NAMALWA (cell line): ENCODE results near the gene VAC14.
"Not testable (repeated sequence)": the region's sequence is repeated elsewhere in the genome, so short reads cannot be mapped to it uniquely, and the experiment has no call there.

ENCODE experiments used
- DNase-seq: peaks from one replicate; pipeline ENCODE4 v3.0.0-alpha.2; 2015; ENCODE audit warnings: low spot score

Gene VAC14

DNA sequence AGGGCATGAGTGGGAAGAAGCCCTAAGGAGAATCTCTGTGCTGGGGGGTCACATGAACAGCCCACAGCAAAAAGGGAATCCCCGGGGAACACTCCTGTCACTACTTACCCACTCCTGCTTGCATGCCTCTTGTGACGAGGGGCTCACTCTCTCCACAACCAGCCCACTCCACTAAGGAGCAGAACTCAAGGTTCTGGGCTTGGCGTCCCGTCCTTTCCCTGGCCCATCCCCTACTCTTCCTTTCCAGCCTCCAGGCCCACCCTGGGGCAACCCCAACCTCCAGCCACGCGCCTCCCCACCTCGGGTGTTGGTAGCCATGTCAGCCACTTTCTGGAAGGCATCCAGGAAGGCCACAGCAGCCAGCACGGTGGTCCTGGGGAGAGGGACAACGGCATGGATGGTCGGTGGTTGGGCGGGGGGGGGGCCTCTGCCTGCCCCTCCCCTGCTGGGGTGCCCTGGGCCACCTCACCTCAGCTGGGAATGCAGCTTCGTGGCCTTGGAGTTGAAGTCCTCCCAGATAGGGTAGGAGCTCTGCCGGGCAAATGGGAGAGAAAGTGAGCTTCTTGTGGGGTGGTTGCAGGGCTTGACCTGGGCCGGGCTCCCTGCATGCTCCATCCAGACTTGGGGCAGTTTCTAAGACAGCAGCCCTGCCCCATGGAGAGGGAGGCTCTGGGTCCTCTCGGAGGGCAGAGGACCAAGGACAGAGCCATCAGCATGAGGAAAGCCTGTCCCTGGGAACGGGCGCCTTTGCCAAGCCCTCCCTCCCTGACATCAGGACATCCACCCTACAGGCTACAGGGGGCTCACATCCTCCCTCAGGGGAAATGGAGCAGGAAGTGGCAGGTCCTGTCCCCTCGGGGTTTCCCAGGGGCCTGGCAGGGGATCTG, 120.2 kb downstream of the VAC14 start:
- DNase-seq = no peak

GRCh38 chr16:70679671-70680494, 121.1 kb downstream of the VAC14 start:
- peak; percentile 35 for DNase-seq

- DNase-seq = no peak
These were observed 121.9 kb downstream of the VAC14 start for GRCh38 chr16:70678898-70679670.

GRCh38 chr16:70678121-70678897, 122.6 kb downstream of the VAC14 start:
- DNase-seq = no peak

GRCh38 chr16:70677499-70678120, 123.3 kb downstream of the VAC14 start:
- DNase-seq = no peak

GRCh38 chr16:70676675-70677498, 124.1 kb downstream of the VAC14 start:
- no peak for DNase-seq

DNA sequence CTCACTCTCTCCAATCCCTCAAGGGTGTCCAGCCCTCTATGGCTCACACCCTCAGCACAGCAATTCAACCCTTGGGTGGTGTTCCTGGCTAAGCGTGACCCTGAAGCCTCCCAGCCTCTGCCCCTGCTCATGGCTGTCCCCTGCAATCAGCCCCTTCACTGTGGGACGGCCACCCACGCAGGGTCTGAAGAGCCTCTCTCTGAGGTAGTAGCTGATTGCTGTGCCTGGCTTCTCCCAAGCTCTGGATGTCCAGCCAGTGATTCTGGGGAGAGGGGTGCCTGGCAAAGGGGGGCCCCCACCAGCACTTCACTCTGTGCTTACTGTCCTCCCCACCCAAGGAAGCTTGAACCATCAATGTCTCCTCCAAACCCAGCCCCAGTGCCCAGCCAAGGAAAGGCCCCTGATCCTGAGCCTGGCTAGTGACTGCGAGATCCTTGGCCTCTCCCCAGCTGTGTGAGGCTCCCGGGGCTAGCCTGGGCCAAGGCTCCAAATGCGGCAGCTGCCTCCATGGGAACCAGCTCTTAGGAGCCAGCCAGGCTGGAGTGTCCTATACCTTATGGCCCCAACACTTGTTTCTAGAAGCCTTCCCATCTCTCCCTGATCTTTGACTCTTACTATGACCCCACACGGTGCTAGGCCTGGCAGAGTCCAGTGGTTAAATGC, 125.0 kb downstream of the VAC14 start:
- no peak for DNase-seq

GRCh38 chr16:70674221-70675014, 126.5 kb downstream of the VAC14 start:
- DNase-seq = no peak

DNA sequence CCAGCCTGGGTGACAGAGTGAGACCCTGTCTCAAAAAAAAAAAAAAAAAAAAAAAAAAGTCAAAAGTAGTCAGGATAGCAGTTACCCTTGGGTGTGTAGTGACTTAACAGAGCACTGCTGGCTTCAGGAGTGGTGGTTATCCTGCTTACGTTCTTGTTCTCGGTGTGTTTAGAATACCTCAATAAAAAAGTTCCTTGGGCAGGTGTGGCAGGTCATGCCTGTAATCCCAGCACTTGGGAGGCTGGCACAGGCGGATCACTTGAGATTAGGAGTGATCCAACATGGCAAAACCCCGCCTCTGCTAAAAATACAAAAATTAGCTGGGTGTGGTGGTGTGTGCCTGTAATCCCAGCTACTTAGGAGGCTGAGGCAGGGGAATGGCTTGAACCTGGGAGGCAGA, 130.0 kb downstream of the VAC14 start:
- DNase-seq = not testable (repeated sequence)

DNA sequence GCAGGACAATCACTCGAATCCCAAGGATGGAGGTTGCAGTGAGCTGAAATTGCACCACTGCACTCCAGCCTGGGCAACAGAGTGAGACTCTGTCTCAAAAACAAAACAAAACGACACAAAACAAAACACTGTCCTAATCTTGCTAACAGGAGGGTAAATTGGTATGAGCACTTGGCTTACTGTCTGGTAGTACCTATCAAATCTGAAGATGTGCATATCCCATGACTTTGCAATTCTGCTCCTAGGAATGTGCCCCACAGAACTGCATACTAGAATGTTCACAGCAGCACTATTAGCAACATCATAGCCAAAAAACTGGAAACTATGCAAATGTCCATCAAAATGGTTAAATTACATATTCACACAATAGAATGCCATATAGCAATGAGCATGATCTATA, 130.8 kb downstream of the VAC14 start:
- no peak for DNase-seq

DNA sequence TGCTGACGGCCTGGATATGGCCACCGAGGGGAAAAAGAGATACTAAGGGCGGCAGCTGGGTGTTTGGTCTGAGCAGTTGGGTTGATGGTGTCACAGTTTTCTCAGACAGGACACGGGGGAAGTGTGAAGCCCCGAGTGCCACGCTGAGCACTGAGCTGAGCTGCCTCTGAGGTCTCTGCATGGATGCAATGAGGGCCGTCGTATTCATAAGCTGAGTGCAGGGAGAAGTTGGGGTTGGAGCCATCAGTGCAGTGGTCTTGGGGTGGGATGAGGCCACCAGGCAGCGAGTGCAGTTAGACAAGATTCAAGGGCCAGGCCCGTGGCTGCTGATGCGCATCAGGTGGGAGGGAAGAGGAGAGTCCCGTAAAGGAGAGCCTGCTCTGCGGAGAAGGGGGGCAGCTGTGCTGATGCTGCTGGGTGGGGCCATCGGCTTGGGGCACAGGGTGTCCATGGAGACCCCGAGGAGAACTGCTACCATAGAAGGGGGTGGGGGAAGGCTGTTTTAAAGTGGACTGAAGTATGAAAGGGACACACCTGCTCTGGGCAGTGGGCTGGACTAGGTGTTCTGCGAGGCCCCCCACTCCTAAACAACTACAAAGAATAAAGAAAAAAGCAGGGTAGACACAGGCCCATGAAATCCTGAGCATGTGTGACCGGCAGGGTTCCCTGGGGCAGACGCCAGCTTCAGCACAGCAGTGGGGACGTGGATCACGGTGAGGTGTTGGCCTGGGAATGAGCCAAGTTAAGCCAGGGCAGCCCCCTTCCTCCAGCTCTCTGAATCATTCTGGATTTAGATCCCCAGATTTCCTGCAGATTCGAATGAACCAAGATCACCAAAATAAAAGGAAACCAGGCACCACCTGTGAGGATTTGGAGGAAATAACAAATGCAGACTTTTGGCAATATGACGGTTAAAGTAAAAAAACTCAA, 134.9 kb downstream of the VAC14 start:
- no peak for DNase-seq

- no peak for DNase-seq
These were observed 135.8 kb downstream of the VAC14 start for GRCh38 chr16:70665113-70665694.

DNA sequence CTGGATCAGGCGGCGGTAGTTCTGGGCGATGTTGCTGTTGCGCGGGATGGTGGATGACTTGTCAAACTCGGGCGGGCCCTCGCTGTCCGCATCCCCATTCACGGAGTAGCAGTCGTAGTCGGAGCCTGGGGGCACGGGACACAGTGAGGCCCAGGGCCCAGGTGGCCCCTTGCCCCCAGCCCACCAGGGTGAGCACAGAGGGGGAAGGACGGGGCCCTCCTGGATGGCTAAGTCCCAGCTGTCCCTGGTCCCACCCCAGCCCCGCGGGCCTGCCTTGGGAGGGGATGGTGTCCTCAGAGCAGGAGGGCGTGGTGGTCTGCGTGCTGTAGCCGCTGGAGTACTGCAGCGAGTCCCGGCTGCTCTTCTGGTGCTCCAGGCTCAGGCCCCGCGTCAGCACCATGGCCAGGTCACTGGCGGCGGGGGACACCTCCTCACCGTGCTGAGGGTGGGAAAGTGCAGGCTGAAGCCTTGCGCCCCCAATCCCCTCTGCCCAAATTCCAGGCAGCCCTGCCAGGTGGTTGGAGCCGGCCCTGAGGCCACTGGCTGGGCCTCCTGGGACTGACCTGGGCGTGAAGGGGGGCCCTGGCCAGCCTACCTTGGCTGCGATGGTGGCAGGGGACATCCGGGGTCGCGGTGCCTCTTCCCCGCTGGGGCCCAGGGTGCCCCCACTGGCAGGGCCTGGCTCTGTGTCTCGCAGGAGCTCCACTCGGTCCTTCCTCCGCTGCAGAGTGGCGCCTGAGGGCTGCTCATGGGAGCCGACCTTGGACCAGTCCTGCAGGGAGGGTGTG, 136.4 kb downstream of the VAC14 start:
- no peak for DNase-seq

DNA sequence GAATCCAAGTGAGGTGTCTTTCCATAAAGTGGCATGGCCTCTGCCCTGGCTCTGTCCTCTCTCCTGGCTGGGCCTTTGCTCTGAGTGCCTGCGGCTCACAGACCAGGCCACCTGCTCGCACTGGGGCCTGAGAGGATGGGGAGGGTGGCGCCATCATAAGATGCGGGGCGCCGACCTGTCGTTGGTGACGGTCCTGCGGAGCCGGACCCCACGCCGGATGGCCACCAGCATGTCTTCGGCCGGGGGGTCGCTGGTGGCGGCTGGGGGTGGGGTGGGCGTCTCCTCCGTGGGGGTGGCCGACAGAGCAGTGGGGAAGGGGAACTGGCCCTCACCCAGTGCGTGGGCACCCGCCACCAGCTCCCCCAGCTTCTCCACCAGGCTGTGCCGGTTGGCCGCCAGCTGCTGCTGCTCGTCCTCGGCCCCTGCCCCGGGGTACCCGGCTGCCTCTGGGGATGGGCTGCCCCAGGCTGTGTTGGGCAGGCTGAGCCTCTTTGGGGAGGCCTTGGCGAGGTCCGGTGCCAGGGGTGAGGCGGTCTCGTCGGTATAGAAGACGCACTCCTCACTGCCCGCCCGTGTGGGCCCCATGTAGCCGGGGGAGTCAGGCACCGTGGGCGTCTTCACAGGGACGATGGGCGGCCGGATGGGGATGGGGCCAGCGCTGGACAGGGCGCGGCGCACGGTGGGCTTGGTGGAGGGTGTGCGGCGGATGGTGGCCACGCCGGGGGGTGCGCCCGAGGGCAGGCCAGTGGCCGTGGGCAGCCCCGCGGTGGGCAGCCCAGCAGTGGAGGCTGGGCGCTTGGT, 137.2 kb downstream of the VAC14 start:
- no peak for DNase-seq

DNA sequence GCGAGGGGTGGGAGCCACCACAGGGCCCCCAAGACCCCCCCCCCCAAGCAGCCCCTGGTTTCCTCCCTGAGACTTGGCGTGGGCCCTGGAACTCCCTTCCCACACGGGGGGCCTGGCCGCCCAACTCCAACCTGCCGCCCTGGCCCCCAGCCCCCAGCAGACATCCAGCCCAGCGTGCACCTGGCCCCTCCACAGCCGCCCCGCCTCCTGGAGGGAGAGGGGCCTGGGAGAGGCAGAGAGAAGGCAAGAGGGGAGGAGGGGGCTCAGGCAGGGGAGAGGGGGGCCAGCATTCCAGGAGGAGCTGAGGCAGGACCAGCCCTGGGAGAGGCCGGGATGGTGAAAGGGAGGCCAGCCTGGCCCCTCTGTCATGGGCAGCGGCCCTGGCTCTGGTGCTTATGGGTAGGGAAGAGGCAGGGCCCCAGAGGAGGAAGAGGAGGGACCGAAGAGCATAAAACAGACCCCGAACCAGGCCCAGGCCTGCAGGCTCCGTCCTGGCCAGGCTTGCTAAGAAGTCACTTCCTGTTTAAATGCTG, 137.9 kb downstream of the VAC14 start:
- DNase-seq = no peak
